ENCODE measurements around the gene ZDHHC6. TPM values are rescaled to one million over a fixed set of nuclear protein-coding genes. Genes with fewer than 3 reads are reported as not detected.

The ZDHHC6 gene
- 33.1 TPM for polyA plus RNA-seq (2012; ENCODE audit: insufficient read depth, insufficient read length, low read depth)

GRCh38 chr10:112446855-112447619 is at the start of gene ZDHHC6, which contains the start of gene VTI1A:
ZDHHC6 (minus strand) TSS chr10:112446914; CDS start chr10:112445436, 1,478 bp downstream.
VTI1A (plus strand) TSS chr10:112447215; CDS start chr10:112447374, 159 bp downstream.
- Histone ChIP-seq H3K36me3 (peaks cover 6% of the 10 kb centered on the region), H3K9me3 (no peaks in the 10 kb centered on the region), H3K27me3 (no peaks in the 10 kb centered on the region), H3K4me3 (ENCODE audit: low read depth, low read length) (peak within 1 kb of the TSS; percentile 98), H3K4me1 (no peaks in the 10 kb centered on the region; the same call in 1 of the 2 replicates)
- TF ChIP-seq CTCF (IDR thresholded peaks at IDR 0.05; ENCODE audit: low read depth, low read length), result peak; percentile 29; the same call in 1 of the 2 replicates
- peak; percentile 88 for DNase-seq

- no peak for DNase-seq
- Histone ChIP-seq H3K9me3 (no peaks in the 10 kb centered on the region), H3K4me1 (peaks cover 10% of the 10 kb centered on the region), H3K27me3 (no peaks in the 10 kb centered on the region), H3K36me3 (no peaks in the 10 kb centered on the region), H3K4me3 (ENCODE audit: low read depth, low read length) (no peak overlapping the region)
- TF ChIP-seq CTCF (IDR thresholded peaks at IDR 0.05; ENCODE audit: low read depth, low read length), result no peak
These were observed 46.0 kb upstream of the ZDHHC6 start for GRCh38 chr10:112492736-112493135.

- TF ChIP-seq CTCF (IDR thresholded peaks at IDR 0.05; ENCODE audit: low read depth, low read length), result no peak
- H3K27me3 ChIP-seq, result no peaks in the 10 kb centered on the region
- DNase-seq, result no peak
- no peaks in the 10 kb centered on the region for H3K9me3 ChIP-seq
- H3K4me1 ChIP-seq, result peaks cover 10% of the 10 kb centered on the region
- no peak overlapping the region for H3K4me3 ChIP-seq (ENCODE audit: low read depth, low read length)
- no peaks in the 10 kb centered on the region for H3K36me3 ChIP-seq
These were observed 44.4 kb upstream of the ZDHHC6 start for GRCh38 chr10:112491144-112491543.

GRCh38 chr10:112490545-112490944 is 43.8 kb upstream of the ZDHHC6 start:
- DNase-seq, result peak; percentile 78
- TF ChIP-seq CTCF (IDR thresholded peaks at IDR 0.05; ENCODE audit: low read depth, low read length), result no peak
- H3K4me1 ChIP-seq, result peaks cover 10% of the 10 kb centered on the region
- H3K4me3 ChIP-seq (ENCODE audit: low read depth, low read length), result no peak overlapping the region
- no peaks in the 10 kb centered on the region for H3K9me3 ChIP-seq
- no peaks in the 10 kb centered on the region for H3K27me3 ChIP-seq
- no peaks in the 10 kb centered on the region for H3K36me3 ChIP-seq

- no peaks in the 10 kb centered on the region for H3K9me3 ChIP-seq
- no peak for TF ChIP-seq CTCF (IDR thresholded peaks at IDR 0.05; ENCODE audit: low read depth, low read length)
- H3K36me3 ChIP-seq, result no peaks in the 10 kb centered on the region
- no peak overlapping the region for H3K4me3 ChIP-seq (ENCODE audit: low read depth, low read length)
- DNase-seq, result no peak
- peaks cover 10% of the 10 kb centered on the region for H3K4me1 ChIP-seq
- H3K27me3 ChIP-seq, result no peaks in the 10 kb centered on the region
These were observed 41.2 kb upstream of the ZDHHC6 start for GRCh38 chr10:112487964-112488363.

GRCh38 chr10:112484399-112484798 is 37.7 kb upstream of the ZDHHC6 start:
- H3K9me3 ChIP-seq, result no peaks in the 10 kb centered on the region
- H3K4me3 ChIP-seq (ENCODE audit: low read depth, low read length), result no peak overlapping the region
- no peak for TF ChIP-seq CTCF (IDR thresholded peaks at IDR 0.05; ENCODE audit: low read depth, low read length)
- no peak for DNase-seq
- no peaks in the 10 kb centered on the region for H3K27me3 ChIP-seq
- no peaks in the 10 kb centered on the region; the same call in 1 of the 2 replicates for H3K4me1 ChIP-seq
- no peaks in the 10 kb centered on the region for H3K36me3 ChIP-seq

All from BE2C (cell line).